Stimulated activated CD8-positive, alpha-beta memory T cell treated with anti-CD3 and anti-CD28 coated beads, Interleukin-12 subunit alpha, Interleukin-12 subunit beta, amount 100 ng/mL, for 24 hours (primary cell): Measurements from ENCODE around the gene KIF1B.
"Not testable (repeated sequence)": the region's sequence is repeated elsewhere in the genome, so short reads cannot be mapped to it uniquely, and the experiment has no call there.

Source experiments
- DNase-seq: peaks from one replicate; pipeline ENCODE4 v3.0.0-alpha.2; 2020; ENCODE audit errors: extremely low read depth

The KIF1B gene

DNA sequence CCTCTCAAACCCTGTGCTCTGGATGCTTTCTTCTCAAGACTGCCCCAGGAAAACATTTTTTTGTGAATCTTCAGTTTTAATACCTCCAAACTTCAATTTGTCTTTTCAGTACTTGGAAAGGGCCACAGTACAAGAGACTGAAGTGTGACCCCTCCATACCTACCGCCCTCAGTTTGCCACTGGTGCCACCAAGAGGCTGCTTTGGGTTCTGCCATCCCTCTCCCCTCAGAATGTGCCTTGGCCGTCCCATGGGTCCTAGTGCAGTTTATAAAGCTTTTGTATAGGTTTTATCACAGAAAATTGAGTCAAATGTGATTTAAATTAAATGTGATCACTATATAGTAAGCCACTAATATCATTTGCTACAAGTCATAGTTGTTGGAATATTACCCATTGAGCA lies 127.7 kb downstream of the KIF1B start:
- no peak for DNase-seq

DNA sequence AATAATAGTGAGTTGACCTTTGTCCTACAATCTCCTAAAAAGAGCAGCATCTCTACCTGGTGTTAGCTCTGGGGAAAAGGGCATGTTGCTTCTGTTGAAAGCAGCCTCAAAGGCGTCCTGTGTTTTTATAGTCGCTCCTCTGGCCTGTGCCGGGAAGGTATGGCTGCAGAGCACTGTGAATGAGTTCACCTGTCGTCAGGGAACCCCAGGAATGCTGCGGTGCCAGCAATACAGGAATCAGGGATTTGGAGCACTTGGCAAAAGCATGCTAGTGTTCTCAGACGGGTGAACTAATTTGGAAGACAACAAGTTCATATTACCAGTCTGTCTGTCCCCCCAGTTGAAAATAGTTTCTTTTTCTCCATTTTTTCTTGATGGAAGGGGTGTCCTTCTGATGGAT lies 128.2 kb downstream of the KIF1B start:
- DNase-seq: no peak

DNA sequence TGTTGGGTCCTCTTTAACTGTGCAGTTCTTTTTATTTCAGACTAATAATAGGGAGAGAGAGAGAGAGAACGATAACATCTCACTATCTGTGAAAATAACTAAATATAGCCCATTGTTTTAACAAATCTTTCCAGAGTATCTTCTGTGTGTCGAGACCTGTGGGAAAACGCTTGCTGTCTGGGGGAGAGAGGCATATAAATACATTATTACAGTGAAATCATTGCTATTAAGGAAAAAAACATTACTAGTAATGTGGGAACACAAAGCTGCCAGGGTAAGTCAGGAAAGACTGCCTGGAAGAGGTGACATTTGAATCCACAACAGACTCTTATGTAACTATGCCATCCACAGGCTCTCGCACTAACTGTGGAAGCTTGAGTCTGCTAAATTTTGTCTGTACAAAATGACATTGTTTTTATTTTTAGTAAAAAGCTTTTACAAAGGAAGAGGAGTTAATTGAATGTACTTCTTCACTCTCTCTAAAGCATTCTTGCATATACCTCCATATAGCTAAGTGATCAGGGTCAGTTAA lies 128.7 kb downstream of the KIF1B start:
- DNase-seq: no peak

DNA sequence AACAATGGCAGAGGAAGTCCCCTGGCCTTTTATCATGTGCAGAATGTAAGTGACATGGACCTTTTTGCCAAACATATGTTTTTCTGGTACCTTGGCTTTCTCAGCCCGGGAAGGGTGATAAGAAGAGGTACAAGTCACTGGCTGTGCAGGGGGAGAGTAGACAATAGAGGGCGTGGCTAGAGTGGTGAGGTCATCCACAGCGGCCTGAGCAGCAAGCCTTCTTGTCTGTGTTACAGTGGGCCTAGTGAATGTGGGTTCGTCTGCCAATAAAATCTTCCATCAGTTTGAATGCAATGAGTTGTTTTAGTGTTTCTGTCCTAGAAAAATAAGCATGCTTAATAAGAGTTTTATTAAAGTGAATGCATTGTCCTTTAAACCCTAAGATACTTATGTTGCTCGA lies 129.4 kb downstream of the KIF1B start:
- no peak for DNase-seq

DNA sequence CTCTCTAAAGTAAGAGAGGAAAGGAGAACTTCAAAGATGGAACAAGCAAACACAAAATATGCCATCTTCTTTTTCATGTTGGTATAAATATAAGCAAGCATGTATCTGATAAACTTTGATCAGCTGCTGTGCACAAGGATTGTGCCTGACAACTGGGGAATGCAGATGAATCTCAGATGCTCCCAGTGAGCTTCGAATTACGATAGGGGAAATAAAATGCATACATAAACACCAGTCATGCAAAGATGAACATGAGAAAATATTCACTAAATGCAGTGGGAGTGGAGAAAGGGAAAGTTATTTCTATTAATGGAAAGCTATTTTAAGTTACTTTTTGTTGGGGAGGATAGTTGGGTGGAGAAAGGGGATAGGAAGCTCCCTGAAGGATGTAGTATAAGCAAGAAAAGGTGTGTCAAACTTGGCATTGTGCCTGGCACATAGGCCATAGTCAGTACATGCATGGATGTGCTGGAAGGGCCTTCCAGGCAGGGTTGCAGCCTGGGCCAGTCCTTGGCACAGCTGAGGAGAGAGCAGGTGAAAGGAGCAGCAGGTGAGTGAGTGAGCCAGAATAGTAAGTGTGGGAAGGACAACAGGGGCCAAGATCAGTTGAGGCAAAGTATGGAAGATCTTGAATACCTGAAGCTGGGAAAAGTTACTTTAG lies 130.7 kb downstream of the KIF1B start:
- no peak for DNase-seq

DNA sequence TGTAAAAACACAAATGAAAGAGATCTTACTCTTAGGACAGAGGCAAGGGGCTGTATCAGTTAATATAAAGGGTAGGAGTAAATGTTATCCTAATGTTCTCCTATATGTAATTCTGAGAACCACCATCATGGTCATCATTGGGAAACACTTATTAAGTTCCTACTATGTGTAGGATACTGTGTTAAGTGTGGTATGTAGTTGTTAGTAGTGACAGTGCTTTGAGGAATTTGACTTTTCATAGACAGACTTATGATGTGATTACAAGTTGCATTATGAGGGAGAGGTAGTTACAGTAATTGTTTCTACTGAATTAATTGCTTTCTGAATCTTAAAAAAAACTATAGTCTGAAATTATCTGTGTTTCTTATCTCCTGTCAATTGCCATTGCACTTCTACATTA lies 136.7 kb downstream of the KIF1B start:
- no peak for DNase-seq

DNA sequence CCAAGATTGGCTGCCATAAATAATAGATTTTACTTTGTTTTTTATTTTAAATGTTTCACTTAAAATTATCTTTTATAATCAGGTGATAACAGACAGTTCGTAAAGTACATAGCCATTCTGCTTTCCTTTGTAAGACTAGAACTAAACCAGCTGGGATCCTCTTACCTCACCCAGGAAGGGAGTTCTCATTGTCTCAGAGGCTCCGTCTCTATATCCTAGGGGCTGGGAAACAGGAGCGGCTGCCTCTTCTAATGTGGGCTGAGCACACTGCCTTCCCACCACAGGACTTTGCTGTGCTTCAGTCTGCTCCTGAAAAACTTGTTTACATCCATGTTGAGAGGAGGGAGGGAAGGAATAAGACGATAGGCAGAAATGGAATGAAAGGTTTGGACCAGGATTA lies 142.9 kb downstream of the KIF1B start:
- no peak for DNase-seq

DNA sequence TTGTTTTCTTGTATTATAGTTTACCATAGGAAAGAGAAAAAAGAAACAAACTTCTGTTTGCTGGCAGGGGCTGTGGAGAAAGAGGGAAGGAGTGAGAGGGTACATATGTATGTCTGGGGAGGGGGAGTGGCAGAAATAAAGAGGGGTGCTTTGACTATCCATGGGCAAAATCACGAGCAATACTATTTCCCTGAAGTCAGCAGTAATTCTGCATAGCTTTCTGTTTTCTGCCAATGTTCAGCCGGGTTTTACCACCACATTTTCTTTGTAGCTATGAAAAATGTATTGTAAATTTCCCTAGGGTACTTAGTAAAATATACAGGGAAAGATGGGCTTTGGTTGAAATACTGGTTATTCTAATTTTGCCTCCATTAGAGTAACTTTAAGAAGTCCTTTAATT lies 143.3 kb downstream of the KIF1B start:
- DNase-seq: no peak

DNA sequence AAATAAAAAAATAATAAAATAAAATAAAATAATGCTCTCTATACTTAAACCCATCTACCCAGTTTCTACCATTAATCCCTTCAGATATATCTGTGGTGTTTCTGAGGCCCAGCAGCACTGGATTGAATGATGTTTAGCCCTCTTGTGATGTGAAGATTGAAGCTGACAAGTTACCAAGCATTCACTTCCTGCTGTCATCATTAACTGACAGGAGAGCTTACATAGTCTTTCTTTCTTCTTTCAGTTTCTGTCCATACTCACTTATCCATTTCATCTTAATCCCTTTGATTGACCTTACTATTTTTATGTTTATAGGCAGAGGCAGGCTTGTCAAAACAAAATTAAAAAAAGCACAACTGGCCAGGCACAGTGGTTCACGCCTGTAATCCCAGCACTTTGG lies 149.7 kb downstream of the KIF1B start:
- no peak for DNase-seq

DNA sequence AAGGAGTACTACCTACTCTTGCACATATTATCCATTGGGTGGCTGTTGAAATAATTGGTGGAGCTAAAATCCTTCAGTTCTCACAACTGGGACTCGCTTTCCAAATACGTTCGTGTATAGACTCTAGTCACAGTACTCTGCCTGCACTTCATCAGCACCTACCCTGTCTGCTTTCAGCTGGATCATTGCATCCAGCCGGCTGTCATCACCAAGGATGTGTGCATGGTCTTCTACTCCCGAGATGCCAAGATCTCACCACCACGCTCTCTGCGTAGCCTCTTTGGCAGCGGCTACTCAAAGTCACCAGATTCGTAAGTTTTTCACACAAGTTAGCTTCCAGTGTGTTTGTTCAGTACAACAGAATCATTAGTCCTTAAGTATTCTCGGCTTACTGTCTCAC lies 151.1 kb downstream of the KIF1B start:
- no peak for DNase-seq

DNA sequence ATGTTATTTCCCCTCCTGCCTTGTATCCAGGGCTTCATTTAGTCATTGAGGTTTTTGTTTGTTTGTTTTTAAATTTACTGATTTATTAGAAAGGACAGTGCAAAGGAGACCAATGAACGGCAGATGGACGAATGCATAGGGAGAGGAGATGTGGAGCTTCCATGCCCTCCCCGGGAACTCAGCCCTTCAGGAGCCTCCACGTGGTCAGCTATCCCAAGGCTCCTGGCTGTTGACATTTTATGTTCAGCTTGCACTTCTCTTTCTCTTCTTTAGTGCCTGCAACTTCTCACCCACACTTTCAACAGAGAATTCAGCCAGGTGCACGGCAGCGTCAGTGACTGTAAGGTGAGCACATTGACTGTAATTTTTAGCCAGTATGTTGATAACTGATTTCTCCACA lies 157.8 kb downstream of the KIF1B start:
- DNase-seq: no peak

DNA sequence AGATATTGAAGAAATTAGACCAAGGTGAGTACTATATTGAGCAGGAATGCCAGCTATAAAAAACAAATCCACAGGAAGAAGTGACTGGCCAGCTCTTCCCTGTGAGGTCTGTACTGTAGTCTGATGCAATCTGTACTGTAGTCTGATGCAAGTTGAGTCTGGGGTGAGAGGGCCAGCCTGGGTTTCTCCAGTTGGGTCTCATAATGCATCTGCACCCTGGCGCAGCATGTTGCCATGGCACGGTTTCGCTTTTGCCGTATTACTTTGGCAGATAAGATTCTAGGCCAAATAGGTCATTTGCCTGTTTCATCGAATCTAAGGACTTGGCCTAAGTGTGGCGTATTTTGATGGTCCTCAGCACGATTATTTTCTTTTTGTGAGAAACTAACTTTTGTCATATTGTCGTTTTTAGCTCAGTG lies 164.1 kb downstream of the KIF1B start:
- DNase-seq: no peak

DNA sequence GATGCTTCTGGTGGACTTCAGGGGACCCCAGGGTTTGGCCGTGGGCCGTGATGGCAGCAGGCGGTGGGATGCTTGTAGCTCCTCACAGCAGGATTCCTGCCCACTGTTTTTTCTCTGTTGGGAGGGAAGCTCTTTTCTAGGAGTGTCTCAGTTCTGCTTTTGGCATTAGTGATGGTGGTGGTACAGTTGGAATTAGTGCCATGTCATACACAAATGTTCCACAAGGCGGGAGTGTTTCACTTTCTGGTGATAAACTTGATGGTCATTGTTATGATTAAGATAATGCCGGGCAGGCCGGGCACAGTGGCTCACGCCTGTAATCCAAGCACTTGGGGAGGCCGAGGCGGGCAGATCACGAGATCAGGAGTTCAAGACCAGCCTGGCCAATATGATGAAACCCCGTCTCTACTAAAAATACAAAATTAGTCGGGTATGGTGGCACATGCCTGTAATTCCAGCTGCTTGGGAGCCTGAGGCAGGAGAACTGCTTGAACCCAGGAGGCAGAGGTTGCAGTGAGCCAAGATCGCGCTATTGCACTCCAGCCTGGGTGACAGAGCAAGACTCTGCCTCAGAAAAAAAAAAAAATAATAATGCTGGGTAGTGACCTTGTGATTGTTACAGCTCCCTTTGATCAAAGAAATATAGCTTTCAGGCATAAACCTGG lies 167.1 kb downstream of the KIF1B start:
- DNase-seq: not testable (repeated sequence)

DNA sequence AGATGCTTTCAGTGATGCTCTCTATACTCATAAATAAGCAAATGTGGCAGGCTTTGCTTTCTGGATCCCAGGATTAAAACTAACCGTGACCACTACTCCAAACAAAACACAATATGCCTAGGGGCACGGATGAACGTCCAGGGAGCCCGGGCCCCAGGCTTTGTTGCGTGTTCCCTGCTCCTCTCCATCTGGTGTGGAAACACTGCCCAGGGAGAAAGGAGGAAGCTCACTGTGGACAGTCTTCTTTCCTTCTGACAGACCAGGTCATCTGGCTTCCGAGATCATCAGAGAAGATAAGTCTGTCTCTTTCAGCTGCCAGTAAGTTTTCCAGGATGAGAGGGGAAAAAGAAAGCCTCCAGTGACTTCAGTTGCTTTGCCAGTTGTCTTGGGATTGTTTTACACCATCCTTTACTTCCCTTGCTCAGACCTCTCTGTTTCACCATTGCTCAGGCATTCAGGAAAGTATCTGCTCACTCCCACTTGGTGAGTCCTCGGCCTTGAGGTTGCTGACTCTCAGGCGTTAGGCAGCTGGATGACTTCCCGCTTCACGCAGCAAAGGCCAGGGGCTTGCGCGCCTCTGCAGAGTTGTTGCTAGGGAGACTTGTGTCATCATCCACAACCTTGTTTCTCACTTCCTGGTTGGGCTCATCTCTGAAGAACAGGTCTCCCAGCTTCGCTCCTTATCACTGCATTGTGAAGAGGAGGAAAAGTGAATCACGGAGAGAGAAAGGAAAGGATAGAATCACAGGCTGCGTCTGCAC lies 167.9 kb downstream of the KIF1B start:
- no peak for DNase-seq

DNA sequence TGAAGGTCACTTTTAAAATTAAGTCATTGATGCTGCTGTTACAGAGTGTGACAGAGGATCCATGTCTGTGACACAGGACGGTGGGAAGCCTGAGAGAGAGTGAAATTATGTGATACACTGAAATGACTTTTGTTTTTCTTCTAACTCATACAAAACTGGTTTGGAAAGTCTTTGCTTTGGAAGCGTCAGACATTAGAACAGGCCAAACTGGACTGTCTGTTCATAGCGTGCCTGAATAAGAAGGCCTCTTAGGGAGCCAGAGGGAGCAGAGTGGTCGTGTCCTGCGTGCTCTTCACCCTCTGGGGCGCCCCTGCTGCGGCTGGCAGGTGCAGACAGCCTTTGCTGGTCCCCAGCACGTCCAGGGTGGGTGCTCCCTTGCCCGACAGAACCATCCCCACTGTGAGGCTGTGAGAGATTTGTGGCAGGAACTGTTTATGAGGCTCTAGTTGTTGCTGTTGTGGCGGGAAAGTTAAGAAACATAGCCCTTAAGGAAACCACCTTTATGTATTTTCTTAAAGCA lies 168.8 kb downstream of the KIF1B start:
- DNase-seq: no peak

DNA sequence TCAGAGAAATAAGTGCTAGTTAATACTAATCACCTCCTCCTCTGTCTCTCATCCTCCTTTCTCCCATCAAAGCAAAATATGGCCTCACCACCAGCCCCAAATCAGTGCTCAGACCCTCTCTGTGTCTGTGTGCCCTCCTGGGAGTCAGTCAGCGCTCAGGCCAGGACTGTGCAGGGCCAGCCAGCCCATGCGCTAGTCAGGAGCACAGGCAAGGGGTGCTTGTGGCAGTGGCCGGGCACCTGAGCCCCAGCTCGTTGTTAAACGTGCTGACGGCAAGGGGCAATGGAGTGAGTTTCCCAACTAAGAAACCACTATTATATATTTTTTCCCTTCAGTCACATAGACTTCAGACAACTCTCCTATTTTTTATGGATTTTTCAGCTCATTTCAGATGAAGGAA lies 169.3 kb downstream of the KIF1B start:
- no peak for DNase-seq

DNA sequence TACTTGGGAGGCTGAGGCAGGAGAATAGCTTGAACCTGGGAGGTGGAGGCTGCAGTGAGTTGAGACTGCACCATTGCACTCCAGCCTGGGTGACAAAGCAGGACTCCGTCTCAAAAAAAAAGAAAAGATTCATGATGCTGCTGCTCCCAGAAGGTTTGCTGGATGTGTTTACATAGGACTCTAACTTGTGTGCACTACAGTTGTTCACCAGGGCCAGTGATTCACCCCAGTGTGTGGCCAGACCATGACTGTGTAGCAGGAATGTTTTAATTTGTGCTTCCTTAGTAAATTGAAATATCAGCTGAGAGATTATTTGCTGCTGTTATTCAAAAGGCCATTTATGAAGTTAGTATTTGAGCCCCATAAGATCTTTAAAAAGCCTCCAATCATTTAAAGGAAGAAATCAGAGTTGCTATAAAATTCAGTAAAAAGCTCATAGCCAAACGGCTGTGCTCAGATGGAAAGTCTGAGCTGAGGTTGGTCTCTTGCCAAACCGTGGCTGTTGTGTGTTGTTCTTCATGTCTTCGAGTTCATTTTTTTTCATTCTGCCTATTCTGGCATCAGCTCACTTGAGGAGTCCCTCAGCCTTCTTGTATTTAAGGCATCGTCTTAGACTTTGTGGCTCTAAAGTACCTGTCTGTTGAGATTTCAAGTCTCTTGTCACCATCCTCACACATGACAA lies 170.4 kb downstream of the KIF1B start:
- DNase-seq: no peak

DNA sequence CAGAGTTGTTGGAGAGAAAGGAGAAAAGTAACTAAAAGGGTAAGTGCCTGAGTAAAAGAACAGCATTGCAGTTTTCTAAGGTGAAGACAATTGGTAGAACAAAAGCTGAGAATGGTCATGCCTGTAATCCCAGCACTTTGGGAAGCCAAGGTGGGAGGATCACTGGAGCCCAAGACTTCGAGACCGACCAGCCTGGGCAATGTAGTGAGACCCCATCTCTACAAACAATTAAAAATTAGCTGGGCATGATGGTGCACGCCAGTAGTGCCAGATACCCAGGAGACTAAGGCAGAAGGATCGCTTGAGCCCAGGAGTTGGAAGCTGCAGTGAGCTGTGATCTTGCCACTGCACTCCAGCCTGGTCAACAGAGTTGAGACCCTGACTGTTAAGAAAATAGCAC lies 173.3 kb downstream of the KIF1B start:
- DNase-seq: no peak

DNA sequence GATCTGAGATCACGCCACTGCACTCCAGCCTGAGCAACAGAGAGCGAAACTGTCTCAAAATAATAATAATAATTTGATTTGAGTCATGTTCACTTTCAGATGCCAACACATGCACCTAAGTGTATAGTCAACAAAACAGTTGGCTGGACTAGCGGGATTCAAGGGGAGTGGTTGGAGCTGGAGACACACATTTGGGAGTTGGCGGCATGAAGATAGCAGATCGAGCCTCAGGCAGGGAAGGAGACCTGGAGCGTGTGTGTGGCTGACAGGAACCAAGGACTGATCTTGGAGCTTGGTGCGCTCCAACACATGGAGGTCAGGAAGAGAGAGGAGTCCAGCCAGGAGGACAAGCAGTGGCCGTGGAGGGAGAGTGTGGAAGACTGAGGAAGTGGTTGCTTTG lies 173.8 kb downstream of the KIF1B start:
- DNase-seq: no peak

DNA sequence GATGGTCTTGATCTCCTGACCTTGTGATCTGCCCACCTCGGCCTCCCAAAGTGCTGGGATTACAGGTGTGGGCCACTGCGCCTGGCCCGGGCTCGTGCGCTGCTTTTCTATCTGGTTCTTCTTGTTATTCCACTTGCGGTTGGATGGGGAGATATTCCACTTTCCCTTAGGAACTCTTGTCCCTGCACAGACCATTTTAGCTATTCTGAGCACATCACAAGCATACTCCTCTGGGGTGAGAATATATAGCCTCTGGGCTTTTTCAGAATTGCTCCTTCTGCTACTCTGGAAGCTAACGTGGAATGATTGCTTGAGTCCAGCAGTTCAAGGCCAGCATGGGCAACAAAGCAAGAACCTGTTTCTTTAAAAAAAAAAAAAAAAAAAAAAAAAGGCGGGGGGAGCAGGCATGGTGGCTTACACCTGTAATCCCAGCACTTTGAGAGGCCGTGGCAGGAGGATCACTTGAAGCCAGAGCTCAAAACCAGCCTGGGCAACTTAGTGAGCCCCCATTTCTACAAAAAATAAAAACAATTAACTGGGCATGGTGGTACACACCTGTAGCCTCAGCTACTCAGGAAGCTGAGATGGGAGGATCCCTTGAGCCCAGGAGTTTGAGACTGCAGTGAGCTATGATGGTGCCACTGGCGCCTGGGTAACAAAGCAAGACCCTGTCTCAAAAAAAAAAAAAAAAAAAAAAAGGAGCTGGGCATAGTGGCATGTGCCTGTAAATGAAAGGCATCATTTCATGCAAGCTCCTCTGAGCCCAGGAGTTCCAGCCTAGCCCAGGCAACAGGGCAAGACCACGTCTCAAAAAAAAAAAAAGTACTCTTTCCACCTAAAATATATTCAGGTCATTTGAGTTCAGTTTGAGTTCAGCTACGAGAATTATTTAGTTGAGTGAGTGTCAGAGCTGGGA lies 176.6 kb downstream of the KIF1B start:
- no peak for DNase-seq
